ENCODE results near the gene LBP.

DNA sequence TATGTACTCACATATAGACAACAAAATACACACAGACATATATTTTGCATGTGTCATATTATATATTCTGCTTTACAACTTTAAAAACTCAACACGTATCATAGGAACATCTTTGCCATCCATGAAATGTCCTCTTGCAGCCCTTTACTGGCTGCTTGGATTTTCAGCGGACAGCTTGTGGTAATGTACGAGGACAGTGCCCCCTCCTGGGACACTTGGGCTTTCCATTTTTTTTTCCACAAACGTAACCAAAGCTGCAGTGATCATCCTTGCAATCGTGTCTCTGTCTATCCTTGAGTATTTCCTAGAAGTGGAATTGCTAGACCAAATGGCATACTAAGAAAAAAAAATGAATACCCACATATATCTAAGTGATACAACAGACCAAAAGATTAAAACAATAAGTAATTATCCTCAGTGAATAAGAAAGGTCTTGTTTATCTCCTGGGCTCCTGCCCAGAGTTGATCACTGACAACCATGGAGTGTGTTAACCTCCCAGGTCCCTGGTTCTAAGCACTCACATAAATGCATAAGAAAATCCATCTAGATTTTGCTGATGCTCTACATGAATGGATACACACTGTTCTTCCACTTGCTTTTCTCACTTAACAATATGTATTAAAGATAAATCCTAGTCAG, 24.2 kb upstream of the LBP start:
- TF ChIP-seq, protein P1, sequence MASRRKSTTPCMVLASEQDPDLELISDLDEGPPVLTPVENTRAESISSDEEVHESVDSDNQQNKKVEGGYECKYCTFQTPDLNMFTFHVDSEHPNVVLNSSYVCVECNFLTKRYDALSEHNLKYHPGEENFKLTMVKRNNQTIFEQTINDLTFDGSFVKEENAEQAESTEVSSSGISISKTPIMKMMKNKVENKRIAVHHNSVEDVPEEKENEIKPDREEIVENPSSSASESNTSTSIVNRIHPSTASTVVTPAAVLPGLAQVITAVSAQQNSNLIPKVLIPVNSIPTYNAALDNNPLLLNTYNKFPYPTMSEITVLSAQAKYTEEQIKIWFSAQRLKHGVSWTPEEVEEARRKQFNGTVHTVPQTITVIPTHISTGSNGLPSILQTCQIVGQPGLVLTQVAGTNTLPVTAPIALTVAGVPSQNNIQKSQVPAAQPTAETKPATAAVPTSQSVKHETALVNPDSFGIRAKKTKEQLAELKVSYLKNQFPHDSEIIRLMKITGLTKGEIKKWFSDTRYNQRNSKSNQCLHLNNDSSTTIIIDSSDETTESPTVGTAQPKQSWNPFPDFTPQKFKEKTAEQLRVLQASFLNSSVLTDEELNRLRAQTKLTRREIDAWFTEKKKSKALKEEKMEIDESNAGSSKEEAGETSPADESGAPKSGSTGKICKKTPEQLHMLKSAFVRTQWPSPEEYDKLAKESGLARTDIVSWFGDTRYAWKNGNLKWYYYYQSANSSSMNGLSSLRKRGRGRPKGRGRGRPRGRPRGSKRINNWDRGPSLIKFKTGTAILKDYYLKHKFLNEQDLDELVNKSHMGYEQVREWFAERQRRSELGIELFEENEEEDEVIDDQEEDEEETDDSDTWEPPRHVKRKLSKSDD (CRISPR knock-in tag; IDR thresholded peaks at IDR 0.05; ENCODE audit: low read depth), result no peak
- TF ChIP-seq, protein P2, sequence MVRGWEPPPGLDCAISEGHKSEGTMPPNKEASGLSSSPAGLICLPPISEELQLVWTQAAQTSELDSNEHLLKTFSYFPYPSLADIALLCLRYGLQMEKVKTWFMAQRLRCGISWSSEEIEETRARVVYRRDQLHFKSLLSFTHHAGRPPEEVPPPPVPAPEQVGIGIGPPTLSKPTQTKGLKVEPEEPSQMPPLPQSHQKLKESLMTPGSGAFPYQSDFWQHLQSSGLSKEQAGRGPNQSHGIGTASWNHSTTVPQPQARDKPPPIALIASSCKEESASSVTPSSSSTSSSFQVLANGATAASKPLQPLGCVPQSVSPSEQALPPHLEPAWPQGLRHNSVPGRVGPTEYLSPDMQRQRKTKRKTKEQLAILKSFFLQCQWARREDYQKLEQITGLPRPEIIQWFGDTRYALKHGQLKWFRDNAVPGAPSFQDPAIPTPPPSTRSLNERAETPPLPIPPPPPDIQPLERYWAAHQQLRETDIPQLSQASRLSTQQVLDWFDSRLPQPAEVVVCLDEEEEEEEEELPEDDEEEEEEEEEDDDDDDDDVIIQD (CRISPR knock-in tag; IDR thresholded peaks at IDR 0.05; ENCODE audit: low read depth), result no peak
